Measurements from ENCODE around the gene UBA6.
"Not testable (repeated sequence)": the region's sequence is repeated elsewhere in the genome, so short reads cannot be mapped to it uniquely, and the experiment has no call there.

Gene UBA6

GRCh38 chr4:67700738-67701516 lies at the start of gene UBA6:
UBA6 (minus strand) TSS chr4:67701155; CDS start chr4:67701119, 36 bp downstream.
- DNase-seq: peak; percentile 90 to 92 (median 91)

DNA sequence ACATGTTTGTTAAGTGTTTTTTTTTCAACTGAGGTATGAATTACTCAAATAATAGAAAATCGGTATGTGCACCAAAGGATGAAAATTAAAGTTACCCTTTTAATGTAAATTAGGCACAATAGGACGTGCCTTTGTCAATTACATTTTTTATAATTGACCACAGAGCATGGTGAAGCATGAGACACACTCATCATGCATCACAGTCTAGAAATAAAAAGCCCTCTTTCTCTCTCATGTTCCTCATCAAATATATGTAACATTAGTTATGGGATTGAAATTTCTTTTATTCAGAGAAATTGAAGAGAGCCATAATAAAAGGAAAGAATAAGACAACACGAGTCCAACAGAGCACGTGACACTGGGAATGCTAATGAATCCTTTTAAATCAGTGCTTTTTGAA lies 49.7 kb upstream of the UBA6 start:
- no peak for DNase-seq

GRCh38 chr4:67749286-67749685 lies 48.3 kb upstream of the UBA6 start:
- DNase-seq: no peak

GRCh38 chr4:67746797-67747495 lies 46.0 kb upstream of the UBA6 start:
- no peak for DNase-seq

DNA sequence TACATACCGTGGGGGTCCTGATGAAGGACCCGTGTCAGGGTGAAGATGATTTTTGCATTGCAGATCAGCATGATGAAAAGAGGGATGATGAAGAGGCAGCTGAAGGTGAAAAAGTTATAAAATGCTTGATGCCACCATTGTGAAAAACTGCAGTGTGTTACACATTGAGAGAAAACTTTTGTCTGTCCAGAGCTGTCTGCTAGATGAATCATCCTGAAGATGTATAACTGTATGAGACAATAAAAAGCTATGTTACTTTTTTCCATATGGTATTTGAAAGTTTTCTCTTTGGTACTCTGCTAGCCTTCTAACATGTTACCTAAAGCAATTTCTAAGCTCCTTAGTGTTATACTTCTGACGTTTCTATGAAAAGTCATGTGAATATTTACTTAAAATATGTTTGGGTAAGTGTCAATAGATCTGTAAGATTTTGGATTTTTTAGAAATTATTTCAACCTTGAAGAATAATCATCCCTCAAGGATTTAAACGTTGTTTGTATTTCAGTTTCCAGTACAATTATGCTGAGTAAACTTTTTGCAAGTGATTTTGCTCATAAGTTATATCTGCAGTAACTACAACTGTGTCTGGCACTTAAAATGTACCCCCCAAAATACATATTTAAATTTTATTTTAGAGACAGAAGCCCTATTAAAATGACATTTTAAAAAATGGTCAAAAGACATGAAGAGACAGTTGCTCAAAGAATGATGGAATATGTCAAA lies 43.8 kb upstream of the UBA6 start:
- no peak for DNase-seq

- no peak for DNase-seq
Observed at GRCh38 chr4:67743194-67743593, 42.2 kb upstream of the UBA6 start.

DNA sequence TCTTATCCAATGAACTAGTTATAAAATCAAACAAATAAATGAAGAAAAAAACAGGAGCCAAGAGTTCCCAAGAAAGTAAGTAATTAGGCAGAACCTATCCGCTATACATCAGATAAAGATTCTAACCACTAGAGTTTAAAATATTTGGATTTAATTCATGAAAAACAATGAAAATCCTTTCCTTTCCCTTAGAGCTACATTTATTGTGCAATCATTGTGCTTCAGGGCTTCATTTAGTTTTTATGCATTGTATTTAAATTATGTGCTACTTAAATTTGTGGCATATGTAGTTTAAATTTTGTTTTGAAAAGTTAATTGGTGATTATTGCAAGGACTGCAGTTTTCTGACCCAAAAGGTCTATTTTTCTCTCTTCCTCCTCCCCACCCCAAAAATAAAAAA lies 35.3 kb upstream of the UBA6 start:
- no peak for DNase-seq

DNA sequence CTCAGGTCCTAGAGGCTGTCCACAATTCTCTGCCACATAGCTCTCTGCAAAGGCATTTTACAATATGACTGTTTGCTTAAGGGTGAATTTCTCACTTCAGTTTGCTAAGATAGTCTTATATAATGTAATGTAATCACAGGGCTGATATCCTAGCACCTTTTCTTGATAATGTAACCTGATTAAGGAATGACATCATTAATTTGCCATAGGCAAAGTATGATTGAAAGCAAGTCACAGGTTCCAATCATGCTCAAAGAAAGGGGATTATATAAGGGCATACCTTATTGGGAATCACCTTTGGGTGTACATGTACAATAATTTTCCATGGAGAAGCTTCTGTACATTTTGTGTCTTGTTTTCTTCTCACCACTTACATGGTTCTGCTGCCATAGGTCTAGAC lies 34.4 kb upstream of the UBA6 start:
- no peak for DNase-seq

DNA sequence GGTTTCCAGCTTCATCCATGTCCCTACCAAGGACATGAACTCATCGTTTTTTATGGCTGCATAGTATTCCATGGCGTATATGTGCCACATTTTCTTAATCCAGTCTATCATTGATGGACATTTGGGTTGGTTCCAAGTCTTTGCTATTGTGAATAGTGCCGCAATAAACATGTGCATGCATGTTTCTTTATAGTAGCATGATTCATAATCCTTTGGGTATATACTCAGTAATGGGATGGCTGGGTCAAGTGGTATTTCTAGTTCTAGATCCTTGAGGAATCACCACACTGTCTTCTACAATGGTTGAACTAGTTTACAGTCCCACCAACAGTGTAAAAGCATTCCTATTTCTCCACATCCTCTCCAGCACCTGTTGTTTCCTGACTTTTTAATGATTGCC lies 29.6 kb upstream of the UBA6 start:
- DNase-seq: not testable (repeated sequence)

DNA sequence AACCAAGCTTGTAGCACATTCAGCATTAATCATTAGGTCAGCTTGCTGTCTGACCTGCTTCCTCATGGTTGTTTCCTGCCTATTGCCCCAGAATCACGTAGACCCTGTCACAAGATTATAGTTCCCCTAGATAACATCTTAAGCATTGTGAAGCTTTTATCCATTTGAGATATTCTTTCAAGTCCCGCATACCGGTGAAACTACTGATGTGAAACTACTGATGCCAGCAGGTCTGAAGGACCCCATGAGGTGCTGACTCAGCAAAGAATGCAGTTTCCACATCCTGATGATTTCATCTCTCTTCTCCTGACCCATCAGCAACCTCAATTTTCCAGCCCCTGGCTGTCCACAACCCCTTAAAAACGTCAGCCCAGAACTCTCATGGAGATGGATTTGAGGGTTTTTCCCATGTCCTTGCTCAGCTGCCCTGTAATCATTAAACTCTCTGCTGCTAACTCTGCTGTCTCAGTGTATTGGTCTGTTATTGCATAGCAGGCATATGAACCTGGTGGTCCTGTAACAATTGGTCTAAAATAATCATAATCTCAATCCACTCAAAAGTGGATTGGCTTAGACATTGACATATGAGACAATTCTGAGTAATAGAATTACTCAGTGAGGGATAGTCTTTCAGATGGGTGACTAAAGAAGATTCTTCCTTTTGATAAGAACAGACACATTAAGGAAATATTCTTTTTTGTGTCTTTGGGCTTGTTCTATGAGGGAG lies 26.3 kb upstream of the UBA6 start:
- no peak for DNase-seq

- no peak for DNase-seq
Observed at GRCh38 chr4:67725981-67726380, 25.0 kb upstream of the UBA6 start.

DNA sequence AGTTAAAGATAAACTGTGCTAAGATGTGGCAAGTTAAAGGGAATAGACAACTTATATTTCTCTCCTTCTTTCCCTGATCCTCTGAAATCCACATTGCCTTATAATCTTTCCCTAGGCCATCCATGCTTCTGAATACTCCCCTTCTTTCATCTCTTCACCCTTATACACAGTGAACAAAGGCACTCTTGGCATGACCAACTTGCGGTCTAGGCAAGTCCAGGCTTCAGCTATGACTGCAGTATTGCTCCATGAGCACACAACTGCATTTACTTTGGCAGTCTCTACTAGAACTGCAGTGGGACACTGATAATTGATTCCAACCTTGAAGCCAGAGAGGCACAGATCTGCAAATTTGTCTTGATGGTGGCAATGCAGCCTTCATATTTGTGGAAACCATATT lies 24.2 kb upstream of the UBA6 start:
- DNase-seq: no peak

GRCh38 chr4:67723949-67724348 lies 23.0 kb upstream of the UBA6 start:
- DNase-seq: no peak

- no peak for DNase-seq
Observed at GRCh38 chr4:67723341-67723740, 22.4 kb upstream of the UBA6 start.

GRCh38 chr4:67721770-67722597 lies 21.0 kb upstream of the UBA6 start:
- DNase-seq: no peak

GRCh38 chr4:67721315-67721769 lies 20.4 kb upstream of the UBA6 start:
- no peak for DNase-seq

GRCh38 chr4:67719953-67720617 lies 19.1 kb upstream of the UBA6 start:
- no peak for DNase-seq

DNA sequence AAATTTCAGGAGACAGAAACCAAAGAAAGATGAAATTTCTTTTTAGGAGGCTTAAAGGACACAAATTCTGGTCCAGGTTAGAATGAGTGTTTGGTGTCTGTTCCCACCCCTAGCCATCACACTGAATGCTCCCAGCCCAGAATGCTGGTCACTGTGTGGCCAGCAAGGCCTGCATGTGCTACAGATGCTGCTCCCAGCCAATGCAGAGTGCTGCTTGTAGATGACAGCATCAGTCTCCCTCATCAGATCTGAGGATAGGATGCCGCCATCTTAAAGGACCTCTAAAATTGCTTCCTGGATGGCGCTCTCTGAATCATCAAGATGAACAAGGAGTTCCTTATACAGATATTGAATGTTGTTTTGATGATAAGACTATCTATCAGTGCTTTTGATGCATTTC lies 17.9 kb upstream of the UBA6 start:
- DNase-seq: no peak

- DNase-seq: no peak
Observed at GRCh38 chr4:67717586-67717985, 16.6 kb upstream of the UBA6 start.

- no peak for DNase-seq
Observed at GRCh38 chr4:67714955-67715354, 14.0 kb upstream of the UBA6 start.

DNA sequence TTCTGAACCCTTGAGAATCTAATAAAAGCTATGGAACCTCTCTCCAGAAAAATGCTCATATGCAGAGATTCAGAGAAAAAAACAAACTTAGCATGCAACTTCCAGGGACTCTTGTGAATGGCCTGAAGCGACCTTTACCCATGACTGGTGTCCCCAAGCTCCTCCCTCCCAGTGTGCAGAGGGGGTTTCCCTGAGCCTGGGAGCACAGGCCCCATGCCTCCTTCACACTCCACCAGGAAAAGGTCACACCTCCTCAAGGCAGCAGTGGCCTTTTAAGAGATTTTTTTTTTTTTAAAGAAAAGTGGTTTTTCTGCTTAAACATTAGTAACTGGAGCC lies 13.3 kb upstream of the UBA6 start:
- peak in 1 of 4 experiments; percentile 2 for DNase-seq

Measured in activated CD4-positive, CD25-positive, alpha-beta regulatory T cell (primary cell).